H1 (cell line): ENCODE data around the gene OSBPL3. TPM values are rescaled to one million over a fixed set of nuclear protein-coding genes. Genes with fewer than 3 reads are reported as not detected.

ENCODE experiments used
- ATF2 ChIP-seq: IDR thresholded peaks from 2 replicates; pipeline ENCODE4 v1.6.1; 2012; ENCODE audit warnings: low read length, inconsistent platforms
- TAF7 ChIP-seq: optimal IDR thresholded peaks from 2 replicates; pipeline ENCODE3; 2011; ENCODE audit warnings: low read depth, mild to moderate bottlenecking, inconsistent platforms, low read length, moderate library complexity, borderline replicate concordance
- polyA plus RNA-seq, 7 experiments: library from polyadenylated mRNA; depleted of rRNA in 3 of 7; stranded (reverse) in 5 of 7; unstranded in 2 of 7; fragments of >200 nt in 5 of 7; fragments of 200-250 nt in 2 of 7; gene quantifications; 1 replicate in 5 of 7; 2 replicates in 1 of 7; 4 replicates in 1 of 7; pipeline versions ENCODE4 v1.2.1 to v1.2.3, GENCODE V29; 2011 to 2013; ENCODE audit warnings: missing spikeins in 2 of 7, mixed read lengths in 2 of 7
- total RNA-seq: library from RNA; stranded (reverse); fragmentation: NEBNext Ultra II Directional; extraction: Animal tissue kit (Norgen Biotek cat#: 25700); gene quantifications from 2 replicates; pipeline ENCODE4 v1.2.1, GENCODE V29; 2021

The OSBPL3 gene
- total and polyA plus RNA-seq, 2 of the 8 experiments (the other 6 are each of a cell fraction or from before 2014, with no cell fraction given): 2.8 to 13.9 TPM

DNA sequence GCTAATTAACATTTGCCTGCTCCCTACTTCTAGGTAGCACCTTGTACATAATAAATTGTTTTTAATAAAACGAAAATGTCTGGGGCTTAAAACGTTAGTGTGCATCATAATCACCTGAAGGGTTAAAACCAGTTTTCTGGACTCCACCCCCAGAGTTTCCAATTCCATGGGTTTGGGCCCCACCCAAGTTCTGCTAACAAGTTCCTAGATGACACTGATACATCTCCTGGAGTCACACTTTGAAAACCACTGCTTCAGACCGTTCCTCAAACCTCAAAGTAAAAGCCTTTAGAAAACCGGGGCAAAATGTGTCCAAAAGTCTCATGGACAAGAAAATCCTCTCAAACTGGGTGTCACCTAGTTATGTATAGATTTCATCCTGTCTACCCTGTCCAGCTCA is 9.3 kb downstream of the OSBPL3 start (continued):
- TF ChIP-seq ATF2 (no peak), TAF7 (no peak)
- TF ChIP-seq, all 59 proteins: peak for 0
